Mesendoderm (in vitro differentiated cells): ENCODE data around the gene PEX12.
"Not testable (repeated sequence)": the region's sequence is repeated elsewhere in the genome, so short reads cannot be mapped to it uniquely, and the experiment has no call there.

Experiments
- DNase-seq: peaks from one replicate; pipeline ENCODE4 v3.0.0; 2013
- H2AK5ac ChIP-seq: 2 replicates; pipeline ENCODE4 v1.6.1; 2013; ENCODE audit warnings: low read length, inconsistent platforms
- H2BK120ac ChIP-seq: 2 replicates; pipeline ENCODE4 v1.6.1; 2013; ENCODE audit warnings: low read depth, mild to moderate bottlenecking, low read length, moderate library complexity, mixed read lengths
- H2BK15ac ChIP-seq: replicated peaks from 2 replicates; pipeline ENCODE4 v1.6.1; 2013; ENCODE audit warnings: low read depth, mild to moderate bottlenecking, moderate library complexity
- H2BK5ac ChIP-seq: 2 replicates; pipeline ENCODE4 v1.6.1; 2013; ENCODE audit warnings: low read length, inconsistent platforms
- H3K18ac ChIP-seq: 2 replicates; pipeline ENCODE4 v1.6.1; 2013; ENCODE audit warnings: mild to moderate bottlenecking, low read length, mixed read lengths
- H3K23ac ChIP-seq: one replicate; pipeline ENCODE4 v1.6.1; 2013; ENCODE audit warnings: low read length
- H3K27ac ChIP-seq: 2 replicates; pipeline ENCODE4 v1.5.1; 2013; ENCODE audit warnings: low read depth, mild to moderate bottlenecking, inconsistent platforms, low read length, moderate library complexity
- H3K27me3 ChIP-seq: 2 replicates; pipeline ENCODE4 v1.6.1; 2013; ENCODE audit warnings: low read length, control low read depth, mild to moderate bottlenecking, inconsistent platforms; ENCODE audit not compliant: insufficient read depth, poor library complexity
- H3K36me3 ChIP-seq: 2 replicates; pipeline ENCODE4 v1.6.1; 2013; ENCODE audit warnings: low read length, inconsistent platforms; ENCODE audit not compliant: control insufficient read depth, insufficient read depth
- H3K4ac ChIP-seq: one replicate; pipeline ENCODE4 v1.6.1; 2013; ENCODE audit warnings: low read depth, mild to moderate bottlenecking, low read length, moderate library complexity
- H3K4me1 ChIP-seq: 2 replicates; pipeline ENCODE4 v1.6.1; 2013; ENCODE audit warnings: low read depth, low read length, inconsistent platforms; ENCODE audit not compliant: control insufficient read depth
- H3K4me2 ChIP-seq: 2 replicates; pipeline ENCODE4 v1.6.1; 2013; ENCODE audit warnings: low read length
- H3K4me3 ChIP-seq: 2 replicates; pipeline ENCODE4 v1.5.1; 2013; ENCODE audit warnings: mild to moderate bottlenecking, low read length
- H3K56ac ChIP-seq: one replicate; pipeline ENCODE4 v1.6.1; 2013; ENCODE audit warnings: low read length
- H3K79me1 ChIP-seq: 2 replicates; pipeline ENCODE4 v1.6.1; 2013; ENCODE audit warnings: low read length, inconsistent platforms
- H3K79me2 ChIP-seq: 2 replicates; pipeline ENCODE4 v1.6.1; 2013; ENCODE audit warnings: mild to moderate bottlenecking, low read length; ENCODE audit not compliant: control insufficient read depth, insufficient read depth
- H3K9ac ChIP-seq: 2 replicates; pipeline ENCODE4 v1.6.1; 2013; ENCODE audit warnings: low read length, inconsistent platforms
- H4K5ac ChIP-seq: one replicate; pipeline ENCODE4 v1.6.1; 2013; ENCODE audit warnings: low read length
- H4K8ac ChIP-seq: one replicate; pipeline ENCODE4 v1.6.1; 2013; ENCODE audit warnings: low read depth, mild to moderate bottlenecking, control low read depth, low read length, moderate library complexity
- WGBS: extraction: QIAGEN DNeasy Blood & Tissue Kit; methylation state at CpG from one replicate; pipeline ENCODE4 v1.1.7; 2013; ENCODE audit warnings: low lambda C conversion rate, missing lambda C conversion rate; ENCODE audit not compliant: insufficient coverage; ENCODE audit errors: extremely low coverage; 5-methylcytosine and 5-hydroxymethylcytosine counted together

The PEX12 gene

GRCh38 chr17:35575759-35576158, 2.6 kb downstream of the PEX12 start:
- DNase-seq, result no peak
- Histone ChIP-seq H3K23ac (no peak overlapping the region), H3K56ac (no peak overlapping the region), H3K27ac (no peak overlapping the region), H2BK15ac (no peak overlapping the region), H3K4me3 (no peak overlapping the region), H3K4me2 (no peak overlapping the region), H4K5ac (no peak overlapping the region), H3K4ac (no peak overlapping the region), H4K8ac (no peak overlapping the region), H3K9ac (no peak overlapping the region), H2BK5ac (no peak overlapping the region), H3K4me1 (peaks cover 3% of the 10 kb centered on the region), H3K36me3 (no peaks in the 10 kb centered on the region), H3K18ac (no peak overlapping the region), H3K79me1 (peaks cover 2% of the 10 kb centered on the region), H2BK120ac (no peak overlapping the region), H3K79me2 (no peaks in the 10 kb centered on the region), H3K27me3 (no peaks in the 10 kb centered on the region), H2AK5ac (no peak overlapping the region)
- WGBS, result no CpG with 5 or more reads among the region's 3 CpGs

DNA sequence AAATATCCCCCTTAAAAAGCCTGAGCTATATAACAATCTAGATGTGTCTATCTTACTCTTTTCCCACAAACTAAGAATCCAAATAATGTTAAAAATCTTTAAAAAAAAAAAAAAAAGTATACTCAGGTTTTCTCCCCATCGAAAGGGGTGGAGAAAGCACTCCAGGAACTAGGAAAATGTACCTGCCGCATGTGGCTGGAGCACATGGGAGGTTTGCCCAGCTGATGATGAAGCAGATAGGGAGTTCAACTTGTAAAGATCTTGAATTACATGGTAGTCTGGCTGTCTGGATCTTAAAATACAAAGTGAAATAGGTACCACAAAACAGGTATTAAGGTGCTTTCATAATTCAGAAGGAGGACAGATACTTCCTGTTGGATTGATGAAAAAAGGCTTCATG, 9.0 kb downstream of the PEX12 start:
- no peak overlapping the region for H2BK15ac ChIP-seq
- no peak overlapping the region for H2BK5ac ChIP-seq
- no peak for DNase-seq
- peak overlapping the region; percentile 18 for H3K4me2 ChIP-seq
- no peaks in the 10 kb centered on the region for H3K36me3 ChIP-seq
- WGBS, result no CpG with 5 or more reads among the region's 2 CpGs
- no peak overlapping the region for H3K9ac ChIP-seq
- no peak overlapping the region for H3K56ac ChIP-seq
- H2AK5ac ChIP-seq, result no peak overlapping the region
- H3K27ac ChIP-seq, result no peak overlapping the region
- no peak overlapping the region for H3K4ac ChIP-seq
- H3K4me1 ChIP-seq, result no peaks in the 10 kb centered on the region
- H4K5ac ChIP-seq, result no peak overlapping the region
- H3K79me1 ChIP-seq, result peaks cover 6% of the 10 kb centered on the region
- no peak overlapping the region for H4K8ac ChIP-seq
- H3K27me3 ChIP-seq, result no peaks in the 10 kb centered on the region
- no peak overlapping the region for H2BK120ac ChIP-seq
- H3K79me2 ChIP-seq, result peaks cover 18% of the 10 kb centered on the region
- H3K4me3 ChIP-seq, result no peak overlapping the region
- H3K18ac ChIP-seq, result no peak overlapping the region
- no peak overlapping the region for H3K23ac ChIP-seq

DNA sequence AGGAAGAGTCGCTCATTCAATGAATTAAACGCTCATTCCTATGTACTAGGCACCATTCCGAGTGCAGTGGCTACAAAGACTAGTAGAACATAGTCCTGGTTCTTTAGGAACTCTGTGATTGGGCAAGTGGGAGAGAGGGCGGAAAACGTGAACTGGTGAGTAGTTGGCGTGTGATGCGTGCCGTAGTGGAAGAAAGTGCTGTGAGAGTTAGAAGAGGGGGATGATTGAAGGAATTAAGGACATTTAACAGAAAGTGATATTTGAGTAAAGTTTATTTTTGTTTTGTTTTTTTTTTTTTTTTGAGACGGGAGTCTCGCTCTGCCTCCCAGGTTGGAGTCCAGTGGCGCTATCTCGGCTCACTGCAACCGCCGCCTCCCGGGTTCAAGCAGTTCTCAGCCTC, 9.8 kb downstream of the PEX12 start:
- Histone ChIP-seq H2BK5ac (no peak overlapping the region), H3K27ac (no peak overlapping the region), H4K5ac (no peak overlapping the region), H3K36me3 (no peaks in the 10 kb centered on the region), H3K4me2 (peak overlapping the region; percentile 18), H4K8ac (no peak overlapping the region), H3K27me3 (no peaks in the 10 kb centered on the region), H3K9ac (peak overlapping the region; percentile 64), H3K79me1 (peaks cover 6% of the 10 kb centered on the region), H3K18ac (no peak overlapping the region), H2BK120ac (no peak overlapping the region), H2AK5ac (no peak overlapping the region), H3K4ac (no peak overlapping the region), H3K4me3 (peak overlapping the region; percentile 57), H3K23ac (no peak overlapping the region), H3K79me2 (peaks cover 18% of the 10 kb centered on the region), H3K56ac (peak overlapping the region; percentile 92), H2BK15ac (no peak overlapping the region), H3K4me1 (no peaks in the 10 kb centered on the region)
- peak; percentile 48 for DNase-seq
- no CpG with 5 or more reads among the region's 15 CpGs for WGBS

DNA sequence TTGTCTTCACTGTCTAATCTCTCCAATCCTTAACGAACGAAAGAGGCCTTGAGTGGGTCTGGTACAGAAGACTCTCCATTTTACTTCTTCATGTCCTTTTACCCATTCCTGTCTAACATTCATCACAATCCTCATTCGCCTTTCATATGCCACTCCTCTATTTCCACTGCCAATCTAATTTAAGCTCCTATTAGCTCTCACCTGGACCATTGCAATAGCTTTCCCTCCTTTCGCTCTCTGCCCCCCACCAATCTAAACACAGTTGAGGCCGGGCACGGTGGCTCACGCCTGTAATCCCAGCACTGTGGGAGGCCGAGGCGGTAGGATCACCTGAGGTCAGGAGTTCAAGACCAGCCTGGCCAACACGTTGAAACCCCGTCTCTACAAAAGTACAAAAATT, 11.4 kb downstream of the PEX12 start:
- 100% methylated on average over 1 of the region's 11 CpGs for WGBS

DNA sequence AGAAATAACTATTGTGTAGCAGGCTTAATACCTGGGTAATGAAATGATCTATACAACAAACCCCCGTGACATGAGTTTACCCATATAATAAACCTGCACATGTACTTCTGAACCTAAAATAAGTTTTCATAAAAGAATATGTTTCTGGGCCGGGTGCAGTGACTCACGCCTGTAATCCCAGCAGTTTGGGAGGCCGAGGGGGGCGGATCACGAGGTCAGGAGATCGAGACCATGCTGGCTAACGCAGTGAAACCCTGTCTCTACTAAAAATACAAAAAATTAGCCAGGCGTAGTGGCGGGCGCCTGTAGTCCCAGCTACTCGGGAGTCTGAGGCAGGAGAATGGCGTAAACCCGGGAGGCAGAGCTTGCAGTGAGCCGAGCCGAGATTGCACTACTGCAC, 15.2 kb downstream of the PEX12 start:
- H2BK120ac ChIP-seq, H4K8ac ChIP-seq, DNase-seq, H3K56ac ChIP-seq, H3K79me2 ChIP-seq, H3K9ac ChIP-seq, H3K27me3 ChIP-seq, H3K4ac ChIP-seq, H3K4me2 ChIP-seq, H3K27ac ChIP-seq, H2AK5ac ChIP-seq, H3K4me3 ChIP-seq, H3K18ac ChIP-seq, H2BK5ac ChIP-seq, H3K79me1 ChIP-seq, H3K23ac ChIP-seq, H3K4me1 ChIP-seq, H4K5ac ChIP-seq, H3K36me3 ChIP-seq, H2BK15ac ChIP-seq: not testable (repeated sequence)
- no CpG with 5 or more reads among the region's 16 CpGs for WGBS

More for the DNA sequence above, 11.4 kb downstream of the PEX12 start:
- Histone ChIP-seq H3K79me2 (peaks cover 18% of the 10 kb centered on the region), H3K18ac (no peak overlapping the region), H2AK5ac (no peak overlapping the region), H3K27ac (no peak overlapping the region), H3K56ac (peak overlapping the region; percentile 59), H2BK15ac (no peak overlapping the region), H2BK120ac (no peak overlapping the region), H3K4me3 (no peak overlapping the region), H4K8ac (no peak overlapping the region), H2BK5ac (no peak overlapping the region), H3K4ac (peak overlapping the region; percentile 20), H3K9ac (no peak overlapping the region), H3K4me1 (no peaks in the 10 kb centered on the region), H3K79me1 (peaks cover 6% of the 10 kb centered on the region), H4K5ac (peak overlapping the region; percentile 44), H3K36me3 (no peaks in the 10 kb centered on the region), H3K27me3 (no peaks in the 10 kb centered on the region), H3K4me2 (no peak overlapping the region), H3K23ac (no peak overlapping the region)
- no peak for DNase-seq

DNA sequence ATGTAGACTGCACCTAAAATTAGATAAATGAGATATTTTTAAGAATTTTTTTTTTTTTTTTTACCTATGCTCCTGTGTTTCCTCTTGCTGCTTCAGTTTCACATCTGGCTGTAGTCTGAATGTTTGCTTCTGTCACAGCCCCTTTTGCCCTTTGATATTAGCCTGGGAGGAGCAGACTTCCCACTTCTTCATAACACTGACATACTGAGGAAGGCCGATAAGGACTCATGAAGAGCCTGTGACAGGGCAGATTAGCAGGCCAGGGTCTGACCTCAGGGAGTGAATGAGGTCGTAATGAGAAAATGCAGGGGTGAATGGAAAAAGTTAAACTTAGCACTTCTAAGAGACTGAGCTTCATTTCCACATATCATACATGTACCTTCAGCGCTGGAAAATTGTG, 17.7 kb downstream of the PEX12 start, which contains the start of gene SLFN14:
Gene SLFN14, minus strand, starts transcription at position 117 of the 400 bp plus-strand sequence. CDS start 2,757 bp downstream, outside the sequence.
- Histone ChIP-seq H3K9ac (no peak within 1 kb of the TSS), H3K79me2 (no peaks in the 10 kb centered on the region), H3K36me3 (no peaks in the 10 kb centered on the region), H3K18ac (no peak within 1 kb of the TSS), H2BK120ac (no peak within 1 kb of the TSS), H2BK15ac (no peak within 1 kb of the TSS), H3K79me1 (no peaks in the 10 kb centered on the region), H3K4me2 (no peak within 1 kb of the TSS), H3K4ac (no peak within 1 kb of the TSS), H3K27me3 (no peaks in the 10 kb centered on the region), H4K5ac (no peak within 1 kb of the TSS), H2BK5ac (no peak within 1 kb of the TSS), H4K8ac (no peak within 1 kb of the TSS), H3K4me1 (no peaks in the 10 kb centered on the region), H3K23ac (no peak within 1 kb of the TSS), H3K56ac (no peak within 1 kb of the TSS), H3K27ac (no peak within 1 kb of the TSS), H2AK5ac (no peak within 1 kb of the TSS), H3K4me3 (no peak within 1 kb of the TSS)
- peak; percentile 53 for DNase-seq
- no CpG with 5 or more reads among the region's 3 CpGs for WGBS
